Measurements from ENCODE around the gene TMEM164. TPM values are rescaled to one million over a fixed set of nuclear protein-coding genes. Genes with fewer than 3 reads are reported as not detected.

Gene TMEM164
- total RNA-seq, 1 experiment from 2014 or later = 26.2 TPM

DNA sequence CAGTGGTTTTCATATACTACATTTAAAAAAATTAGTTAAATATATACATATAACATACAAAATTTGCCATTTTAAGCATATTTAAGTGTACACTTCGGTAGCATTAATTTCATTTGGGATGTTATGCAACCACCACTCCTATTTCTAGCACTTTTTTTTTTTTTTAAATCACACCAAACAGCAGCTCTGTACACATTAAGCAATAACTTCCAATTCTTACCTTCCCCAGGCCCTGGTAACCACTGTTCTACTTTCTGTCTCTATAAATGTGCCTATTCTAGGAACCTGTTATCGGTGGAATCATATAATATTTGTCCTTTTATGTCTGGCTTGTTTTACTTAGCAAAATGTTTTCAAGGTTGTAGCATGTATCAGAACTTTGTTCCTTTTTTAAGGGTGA, 39.1 kb downstream of the TMEM164 start:
- H3K9me3 Mint-ChIP-seq (ENCODE audit: unreplicated experiment) = no peaks in the 10 kb centered on the region
- H3K27ac Mint-ChIP-seq (ENCODE audit: unreplicated experiment) = no peak overlapping the region
- no peak overlapping the region for H3K4me3 Mint-ChIP-seq (ENCODE audit: unreplicated experiment)
- no peak overlapping the region for H3K4me3 ChIP-seq (ENCODE audit: low read depth, low read length)
- no peak for DNase-seq
- no peaks in the 10 kb centered on the region for H3K9me3 ChIP-seq
- H3K4me1 ChIP-seq = peaks cover 7% of the 10 kb centered on the region
- intact Hi-C loops (cut with micrococcal nuclease; ENCODE audit: unreplicated experiment) = no loop called here
- H3K4me1 Mint-ChIP-seq (ENCODE audit: low read depth, unreplicated experiment) = peaks cover 7% of the 10 kb centered on the region
- H3K27me3 ChIP-seq (replicated peaks; ENCODE audit: control insufficient read depth, insufficient read depth, low read length) = no peaks in the 10 kb centered on the region
- ChIA-PET CTCF (no interaction called here), POLR2A (no interaction called here)
- TF ChIP-seq, protein P1, sequence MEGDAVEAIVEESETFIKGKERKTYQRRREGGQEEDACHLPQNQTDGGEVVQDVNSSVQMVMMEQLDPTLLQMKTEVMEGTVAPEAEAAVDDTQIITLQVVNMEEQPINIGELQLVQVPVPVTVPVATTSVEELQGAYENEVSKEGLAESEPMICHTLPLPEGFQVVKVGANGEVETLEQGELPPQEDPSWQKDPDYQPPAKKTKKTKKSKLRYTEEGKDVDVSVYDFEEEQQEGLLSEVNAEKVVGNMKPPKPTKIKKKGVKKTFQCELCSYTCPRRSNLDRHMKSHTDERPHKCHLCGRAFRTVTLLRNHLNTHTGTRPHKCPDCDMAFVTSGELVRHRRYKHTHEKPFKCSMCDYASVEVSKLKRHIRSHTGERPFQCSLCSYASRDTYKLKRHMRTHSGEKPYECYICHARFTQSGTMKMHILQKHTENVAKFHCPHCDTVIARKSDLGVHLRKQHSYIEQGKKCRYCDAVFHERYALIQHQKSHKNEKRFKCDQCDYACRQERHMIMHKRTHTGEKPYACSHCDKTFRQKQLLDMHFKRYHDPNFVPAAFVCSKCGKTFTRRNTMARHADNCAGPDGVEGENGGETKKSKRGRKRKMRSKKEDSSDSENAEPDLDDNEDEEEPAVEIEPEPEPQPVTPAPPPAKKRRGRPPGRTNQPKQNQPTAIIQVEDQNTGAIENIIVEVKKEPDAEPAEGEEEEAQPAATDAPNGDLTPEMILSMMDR (IDR thresholded peaks at IDR 0.05; ENCODE audit: insufficient read depth in 1 of 2, low read depth in 1 of 2, low read length in 1 of 2, severe bottlenecking in 1 of 2, unreplicated experiment in 1 of 2) = no peak
- H3K27me3 Mint-ChIP-seq (ENCODE audit: insufficient read depth, unreplicated experiment) = no peaks in the 10 kb centered on the region
- BruUV-seq (replicated peaks) = no TSS peak
- no peaks in the 10 kb centered on the region for H3K36me3 Mint-ChIP-seq (ENCODE audit: insufficient read depth, unreplicated experiment)
- H3K36me3 ChIP-seq (ENCODE audit: control insufficient read depth, insufficient read depth, low read length) = no peaks in the 10 kb centered on the region

DNA sequence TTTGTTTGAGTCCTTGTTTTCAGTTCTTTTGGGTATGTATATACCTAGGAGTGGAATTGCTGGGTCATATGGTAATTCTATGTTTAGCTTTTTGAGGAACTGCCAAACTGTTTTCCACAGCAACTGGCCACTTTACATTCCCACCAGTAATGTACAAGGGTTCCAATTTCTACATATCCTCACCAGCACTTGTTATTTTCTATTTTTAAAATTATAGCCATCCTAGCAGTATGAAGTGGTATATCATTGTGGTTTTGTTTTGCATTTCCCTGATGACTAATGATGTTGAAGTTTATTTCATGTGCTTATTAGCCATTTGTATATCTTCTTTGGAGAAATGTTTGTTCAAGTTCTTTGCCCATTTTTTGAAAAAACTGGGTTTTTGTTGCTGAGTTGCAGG, 39.6 kb downstream of the TMEM164 start:
- ChIA-PET POLR2A (no interaction called here), CTCF (no interaction called here)
- H3K4me3 ChIP-seq (ENCODE audit: low read depth, low read length) = no peak overlapping the region
- TF ChIP-seq, protein P1 (IDR thresholded peaks at IDR 0.05; ENCODE audit: insufficient read depth in 1 of 2, low read depth in 1 of 2, low read length in 1 of 2, severe bottlenecking in 1 of 2, unreplicated experiment in 1 of 2) = no peak
- Mint-ChIP-seq H3K9me3 (ENCODE audit: unreplicated experiment) (no peaks in the 10 kb centered on the region), H3K27ac (ENCODE audit: unreplicated experiment) (no peak overlapping the region), H3K27me3 (ENCODE audit: insufficient read depth, unreplicated experiment) (no peaks in the 10 kb centered on the region), H3K36me3 (ENCODE audit: insufficient read depth, unreplicated experiment) (no peaks in the 10 kb centered on the region), H3K4me3 (ENCODE audit: unreplicated experiment) (no peak overlapping the region), H3K4me1 (ENCODE audit: low read depth, unreplicated experiment) (peaks cover 7% of the 10 kb centered on the region)
- H3K27me3 ChIP-seq (replicated peaks; ENCODE audit: control insufficient read depth, insufficient read depth, low read length) = no peaks in the 10 kb centered on the region
- intact Hi-C loops (cut with micrococcal nuclease; ENCODE audit: unreplicated experiment) = no loop called here
- DNase-seq = no peak
- H3K9me3 ChIP-seq = no peaks in the 10 kb centered on the region
- no TSS peak for BruUV-seq (replicated peaks)
- H3K36me3 ChIP-seq (ENCODE audit: control insufficient read depth, insufficient read depth, low read length) = no peaks in the 10 kb centered on the region
- H3K4me1 ChIP-seq = peaks cover 2% of the 10 kb centered on the region

DNA sequence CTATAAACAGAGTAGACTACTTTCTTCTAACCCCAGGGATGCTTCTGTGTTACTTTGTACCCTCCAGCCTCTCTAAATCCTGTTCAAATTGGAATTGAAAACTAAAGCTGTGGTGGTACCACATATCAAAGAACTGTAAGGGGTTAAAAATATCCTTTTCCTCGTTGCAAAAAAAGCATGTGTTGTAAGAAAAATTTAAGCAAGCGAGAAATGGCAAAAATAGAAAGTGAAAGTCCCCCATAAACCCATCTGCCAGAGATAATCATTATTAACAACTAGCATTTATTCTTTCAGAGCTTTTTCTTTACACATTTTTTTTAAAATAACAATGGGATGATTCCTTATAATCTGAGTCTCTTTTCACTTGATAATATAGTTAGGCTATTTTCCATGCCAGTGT, 40.6 kb downstream of the TMEM164 start:
- no peak overlapping the region for H3K4me3 Mint-ChIP-seq (ENCODE audit: unreplicated experiment)
- POLR2A ChIA-PET = no interaction called here
- no TSS peak for BruUV-seq (replicated peaks)
- no peaks in the 10 kb centered on the region for H3K36me3 Mint-ChIP-seq (ENCODE audit: insufficient read depth, unreplicated experiment)
- TF ChIP-seq, protein P1 (IDR thresholded peaks at IDR 0.05; ENCODE audit: insufficient read depth in 1 of 2, low read depth in 1 of 2, low read length in 1 of 2, severe bottlenecking in 1 of 2, unreplicated experiment in 1 of 2) = no peak
- H3K27ac Mint-ChIP-seq (ENCODE audit: unreplicated experiment) = no peak overlapping the region
- no peaks in the 10 kb centered on the region for H3K9me3 ChIP-seq
- H3K4me1 ChIP-seq = no peaks in the 10 kb centered on the region
- H3K4me3 ChIP-seq (ENCODE audit: low read depth, low read length) = no peak overlapping the region
- H3K36me3 ChIP-seq (ENCODE audit: control insufficient read depth, insufficient read depth, low read length) = no peaks in the 10 kb centered on the region
- H3K9me3 Mint-ChIP-seq (ENCODE audit: unreplicated experiment) = no peaks in the 10 kb centered on the region
- intact Hi-C loops (cut with micrococcal nuclease; ENCODE audit: unreplicated experiment) = no loop called here
- H3K4me1 Mint-ChIP-seq (ENCODE audit: low read depth, unreplicated experiment) = peaks cover 3% of the 10 kb centered on the region
- H3K27me3 Mint-ChIP-seq (ENCODE audit: insufficient read depth, unreplicated experiment) = no peaks in the 10 kb centered on the region
- DNase-seq = no peak
- no peaks in the 10 kb centered on the region for H3K27me3 ChIP-seq (replicated peaks; ENCODE audit: control insufficient read depth, insufficient read depth, low read length)
- CTCF ChIA-PET = interaction anchor here (1.0 kb wide), 1 partner anchor 103 kb away, joined by 3 read pairs; no protein-coding TSS in a partner anchor
